H9 (cell line): ENCODE results near the gene DOCK2. TPM values are rescaled to one million over a fixed set of nuclear protein-coding genes. Genes with fewer than 3 reads are reported as not detected.

Experiments used
- DNase-seq: peaks from one replicate; pipeline ENCODE4 v3.0.0-alpha.2; 2017
- H2AFZ ChIP-seq: one replicate; pipeline ENCODE4 v1.6.1; 2013; ENCODE audit warnings: mild to moderate bottlenecking, low read length, control low read depth, moderate library complexity
- H2AK5ac ChIP-seq: 2 replicates; pipeline ENCODE4 v1.6.1; 2013; ENCODE audit warnings: low read length, control low read depth, mixed read lengths; ENCODE audit not compliant: insufficient read length
- H2BK120ac ChIP-seq: one replicate; pipeline ENCODE4 v1.6.1; 2013; ENCODE audit warnings: low read depth, mild to moderate bottlenecking, low read length, control low read depth, inconsistent platforms; ENCODE audit not compliant: poor library complexity, severe bottlenecking
- H2BK12ac ChIP-seq: 2 replicates; pipeline ENCODE4 v1.6.1; 2013; ENCODE audit warnings: low read length, control low read depth, mixed read lengths, low read depth; ENCODE audit not compliant: insufficient read length
- H2BK15ac ChIP-seq: 2 replicates; pipeline ENCODE4 v1.6.1; 2013; ENCODE audit warnings: low read depth, low read length, control low read depth
- H2BK20ac ChIP-seq: one replicate; pipeline ENCODE4 v1.6.1; 2013; ENCODE audit warnings: low read depth, mild to moderate bottlenecking, low read length, control low read depth, inconsistent platforms; ENCODE audit not compliant: poor library complexity, severe bottlenecking
- H2BK5ac ChIP-seq: 2 replicates; pipeline ENCODE4 v1.6.1; 2013; ENCODE audit warnings: low read length, control low read depth, mixed read lengths; ENCODE audit not compliant: insufficient read length
- H3K14ac ChIP-seq: 2 replicates; pipeline ENCODE4 v1.6.1; 2013; ENCODE audit warnings: low read length, control low read depth; ENCODE audit not compliant: insufficient read depth
- H3K18ac ChIP-seq: 2 replicates; pipeline ENCODE4 v1.6.1; 2013; ENCODE audit warnings: low read depth, mild to moderate bottlenecking, mixed read lengths, low read length, control low read depth; ENCODE audit not compliant: insufficient read length
- H3K23ac ChIP-seq: 2 replicates; pipeline ENCODE4 v1.6.1; 2013; ENCODE audit warnings: low read length, control low read depth, mixed read lengths, low read depth; ENCODE audit not compliant: insufficient read length
- H3K23me2 ChIP-seq: 2 replicates; pipeline ENCODE4 v1.6.1; 2013; ENCODE audit warnings: low read depth, mild to moderate bottlenecking, mixed read lengths, low read length, control low read depth; ENCODE audit not compliant: insufficient read length, poor library complexity, severe bottlenecking
- H3K27ac ChIP-seq: 2 replicates; pipeline ENCODE4 v1.5.1; 2013; ENCODE audit warnings: low read length, control low read depth, mixed read lengths, low read depth; ENCODE audit not compliant: insufficient read length
- H3K27me3 ChIP-seq: 2 replicates; pipeline ENCODE4 v1.6.1; 2013; ENCODE audit warnings: low read length, control low read depth, inconsistent platforms; ENCODE audit not compliant: insufficient read depth
- H3K4ac ChIP-seq: 2 replicates; pipeline ENCODE4 v1.6.1; 2013; ENCODE audit warnings: low read depth, mild to moderate bottlenecking, control low read depth, inconsistent platforms, low read length, moderate library complexity
- H3K4me1 ChIP-seq: 2 replicates; pipeline ENCODE4 v1.6.1; 2013; ENCODE audit warnings: low read length, control low read depth, inconsistent platforms; ENCODE audit not compliant: insufficient read depth
- H3K4me2 ChIP-seq: 2 replicates; pipeline ENCODE4 v1.6.1; 2013; ENCODE audit warnings: low read length, control low read depth, mixed read lengths; ENCODE audit not compliant: insufficient read length, insufficient read depth
- H3K56ac ChIP-seq: 2 replicates; pipeline ENCODE4 v1.6.1; 2013; ENCODE audit warnings: low read depth, mild to moderate bottlenecking, mixed read lengths, low read length, control low read depth; ENCODE audit not compliant: insufficient read length
- H3K79me1 ChIP-seq: 2 replicates; pipeline ENCODE4 v1.6.1; 2013; ENCODE audit warnings: low read depth, mild to moderate bottlenecking, moderate library complexity, low read length, control low read depth, inconsistent platforms; ENCODE audit not compliant: insufficient read depth, poor library complexity, severe bottlenecking
- H3K79me2 ChIP-seq: 2 replicates; pipeline ENCODE4 v1.6.1; 2013; ENCODE audit warnings: low read length, control low read depth, inconsistent platforms; ENCODE audit not compliant: insufficient read depth
- H3K9ac ChIP-seq: 2 replicates; pipeline ENCODE4 v1.6.1; 2013; ENCODE audit warnings: low read length, control low read depth, mixed read lengths; ENCODE audit not compliant: insufficient read length; ENCODE audit errors: extremely low read depth
- H3K9me3 ChIP-seq: one replicate; pipeline ENCODE4 v1.6.1; 2013; ENCODE audit warnings: low read depth, low read length, inconsistent platforms; ENCODE audit not compliant: control insufficient read depth
- H3T11ph ChIP-seq: one replicate; pipeline ENCODE4 v1.6.1; 2013; ENCODE audit warnings: mild to moderate bottlenecking, low read length, control low read depth, inconsistent platforms
- H4K20me1 ChIP-seq: one replicate; pipeline ENCODE4 v1.6.1; 2013; ENCODE audit not compliant: control insufficient read depth, insufficient read length, insufficient read depth
- H4K5ac ChIP-seq: 2 replicates; pipeline ENCODE4 v1.6.1; 2013; ENCODE audit warnings: low read depth, mild to moderate bottlenecking, mixed read lengths, low read length, control low read depth; ENCODE audit not compliant: insufficient read length
- H4K8ac ChIP-seq: replicated peaks from 2 replicates; pipeline ENCODE4 v1.6.1; 2013; ENCODE audit warnings: low read length, control low read depth, mixed read lengths, low read depth; ENCODE audit not compliant: insufficient read length
- H4K91ac ChIP-seq: 2 replicates; pipeline ENCODE4 v1.6.1; 2013; ENCODE audit warnings: low read depth, mild to moderate bottlenecking, moderate library complexity, mixed read lengths, low read length, control low read depth; ENCODE audit not compliant: insufficient read length
- H3K27ac Mint-ChIP-seq, 3 experiments: 2 replicates in 2 of 3; 3 replicates in 1 of 3; pipeline ENCODE4 v1.8.0; 2020 to 2021; ENCODE audit warnings: mixed read lengths in 3 of 3, mild to moderate bottlenecking in 1 of 3, moderate library complexity in 1 of 3
- H3K27me3 Mint-ChIP-seq: 2 replicates; pipeline ENCODE4 v1.8.0; 2021; ENCODE audit warnings: low read depth, mild to moderate bottlenecking, moderate library complexity, mixed read lengths
- H3K36me3 Mint-ChIP-seq, 3 experiments: 2 replicates in 2 of 3; 3 replicates in 1 of 3; pipeline ENCODE4 v1.8.0; 2020 to 2021; ENCODE audit warnings: low read depth in 3 of 3, mixed read lengths in 3 of 3; ENCODE audit not compliant: insufficient read depth in 1 of 3
- H3K4me1 Mint-ChIP-seq, 2 experiments: 2 replicates each; pipeline ENCODE4 v1.8.0; 2020; ENCODE audit warnings: mixed read lengths in 2 of 2
- H3K4me3 Mint-ChIP-seq, 2 experiments: 2 replicates in 1 of 2; 3 replicates in 1 of 2; pipeline ENCODE4 v1.8.0; 2020 to 2021; ENCODE audit warnings: mild to moderate bottlenecking in 2 of 2, mixed read lengths in 2 of 2, moderate library complexity in 1 of 2
- H3K9me3 Mint-ChIP-seq, 2 experiments: 2 replicates in 1 of 2; 3 replicates in 1 of 2; pipeline ENCODE4 v1.8.0; 2020; ENCODE audit warnings: mild to moderate bottlenecking in 2 of 2, mixed read lengths in 2 of 2, moderate library complexity in 1 of 2
- WGBS: extraction: QIAGEN DNeasy Blood & Tissue Kit; methylation state at CpG from one replicate; pipeline ENCODE4 v1.1.7; 2013; ENCODE audit warnings: missing lambda C conversion rate, low lambda C conversion rate, mixed read lengths; ENCODE audit not compliant: insufficient read length; ENCODE audit errors: extremely low coverage; 5-methylcytosine and 5-hydroxymethylcytosine counted together
- total RNA-seq: library from RNA; stranded (reverse); gene quantifications from 2 replicates; pipeline ENCODE4 v1.2.1, GENCODE V29; 2021
- TF ChIP-seq, protein P1 (sequence below): fragments of 200-600 bp; sonication (generic); conservative IDR thresholded peaks from 3 replicates; pipeline ENCODE4 v1.8.0; 2021; ENCODE audit warnings: antibody characterized with exemption, mild to moderate bottlenecking

Gene DOCK2
- total RNA-seq, 1 experiment from 2014 or later: 7.8 TPM

DNA sequence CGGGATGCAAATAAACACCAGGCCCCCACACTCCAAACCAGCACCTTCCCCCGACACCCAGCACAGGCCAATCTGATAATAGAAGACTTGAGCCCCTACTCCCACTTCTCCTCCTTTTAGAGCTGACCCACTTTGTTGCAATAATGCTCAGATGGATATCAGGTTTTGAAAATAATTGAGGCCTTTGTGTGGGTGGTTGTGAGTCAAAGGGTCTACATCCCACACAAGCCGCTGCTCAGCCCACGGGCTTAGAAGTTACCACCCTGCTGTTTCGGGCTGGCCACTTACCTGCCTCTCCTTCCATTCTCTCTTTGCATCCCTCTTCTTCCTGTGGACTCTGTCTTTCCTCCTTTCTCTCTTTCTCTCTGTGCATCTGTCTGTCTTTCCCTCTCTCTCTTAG, 432.4 kb downstream of the DOCK2 start:
- Histone ChIP-seq H2BK20ac (no peak overlapping the region), H3K4ac (no peak overlapping the region), H3T11ph (no peak overlapping the region), H2BK12ac (no peak overlapping the region), H4K5ac (no peak overlapping the region), H4K91ac (no peak overlapping the region), H3K56ac (no peak overlapping the region), H3K9me3 (no peaks in the 10 kb centered on the region), H3K9ac (no peak overlapping the region), H2AFZ (no peak overlapping the region), H2BK120ac (no peak overlapping the region), H2BK15ac (no peak overlapping the region), H2BK5ac (no peak overlapping the region), H3K27ac (no peak overlapping the region), H3K79me1 (no peaks in the 10 kb centered on the region), H3K4me2 (no peak overlapping the region), H3K4me1 (no peaks in the 10 kb centered on the region; the same call in 1 of the 2 replicates), H3K23ac (no peak overlapping the region), H3K23me2 (no peaks in the 10 kb centered on the region), H4K8ac (no peak overlapping the region), H3K27me3 (no peaks in the 10 kb centered on the region), H2AK5ac (no peak overlapping the region), H3K18ac (no peak overlapping the region), H3K14ac (no peak overlapping the region), H4K20me1 (no peaks in the 10 kb centered on the region), H3K79me2 (no peaks in the 10 kb centered on the region)
- Mint-ChIP-seq H3K9me3 (no peaks in the 10 kb centered on the region), H3K4me3 (no peak overlapping the region), H3K27me3 (peaks cover under 1% of the 10 kb centered on the region), H3K36me3 (no peaks in the 10 kb centered on the region), H3K27ac (peak overlapping the region in 1 of 3 experiments; percentile 40; a peak in 1 of 7 replicates), H3K4me1 (peaks cover 18 to 23% of the 10 kb centered on the region in 2 experiments)
- WGBS: no CpG with 5 or more reads among the region's 5 CpGs
- no peak for DNase-seq
- TF ChIP-seq, protein P1, sequence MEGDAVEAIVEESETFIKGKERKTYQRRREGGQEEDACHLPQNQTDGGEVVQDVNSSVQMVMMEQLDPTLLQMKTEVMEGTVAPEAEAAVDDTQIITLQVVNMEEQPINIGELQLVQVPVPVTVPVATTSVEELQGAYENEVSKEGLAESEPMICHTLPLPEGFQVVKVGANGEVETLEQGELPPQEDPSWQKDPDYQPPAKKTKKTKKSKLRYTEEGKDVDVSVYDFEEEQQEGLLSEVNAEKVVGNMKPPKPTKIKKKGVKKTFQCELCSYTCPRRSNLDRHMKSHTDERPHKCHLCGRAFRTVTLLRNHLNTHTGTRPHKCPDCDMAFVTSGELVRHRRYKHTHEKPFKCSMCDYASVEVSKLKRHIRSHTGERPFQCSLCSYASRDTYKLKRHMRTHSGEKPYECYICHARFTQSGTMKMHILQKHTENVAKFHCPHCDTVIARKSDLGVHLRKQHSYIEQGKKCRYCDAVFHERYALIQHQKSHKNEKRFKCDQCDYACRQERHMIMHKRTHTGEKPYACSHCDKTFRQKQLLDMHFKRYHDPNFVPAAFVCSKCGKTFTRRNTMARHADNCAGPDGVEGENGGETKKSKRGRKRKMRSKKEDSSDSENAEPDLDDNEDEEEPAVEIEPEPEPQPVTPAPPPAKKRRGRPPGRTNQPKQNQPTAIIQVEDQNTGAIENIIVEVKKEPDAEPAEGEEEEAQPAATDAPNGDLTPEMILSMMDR: no peak
